Mesenchymal stem cell (in vitro differentiated cells and primary cell): ENCODE data around the gene TRAF3.

ENCODE experiments used
- DNase-seq: peaks from one replicate; pipeline ENCODE4 v3.0.0-alpha.2; 2013
- H2AFZ ChIP-seq: one replicate; pipeline ENCODE4 v1.6.1; 2013; ENCODE audit warnings: low read depth, mild to moderate bottlenecking, control low read depth, inconsistent platforms, low read length, moderate library complexity
- H2AK5ac ChIP-seq: 2 replicates; pipeline ENCODE4 v1.6.1; 2013; ENCODE audit warnings: low read length, moderate library complexity, mild to moderate bottlenecking, inconsistent platforms; ENCODE audit not compliant: severe bottlenecking
- H2BK120ac ChIP-seq: one replicate; pipeline ENCODE4 v1.6.1; 2013; ENCODE audit warnings: low read depth, mild to moderate bottlenecking, inconsistent platforms, low read length, moderate library complexity
- H2BK12ac ChIP-seq, 2 experiments: one replicate each; pipeline ENCODE4 v1.6.1; 2013; ENCODE audit warnings: inconsistent platforms in 2 of 2, low read length in 2 of 2, mild to moderate bottlenecking in 2 of 2, moderate library complexity in 2 of 2, control low read depth in 1 of 2
- H2BK15ac ChIP-seq: one replicate; pipeline ENCODE4 v1.6.1; 2013; ENCODE audit warnings: mild to moderate bottlenecking, low read depth, inconsistent platforms; ENCODE audit not compliant: poor library complexity, severe bottlenecking
- H2BK5ac ChIP-seq: 2 replicates; pipeline ENCODE4 v1.6.1; 2013; ENCODE audit warnings: low read depth, mild to moderate bottlenecking, low read length, control low read depth, inconsistent platforms; ENCODE audit not compliant: poor library complexity, severe bottlenecking
- H3K14ac ChIP-seq, 2 experiments: one replicate each; pipeline ENCODE4 v1.6.1; 2013; ENCODE audit warnings: inconsistent platforms in 2 of 2, low read length in 2 of 2, control low read depth in 1 of 2, mild to moderate bottlenecking in 1 of 2, moderate library complexity in 1 of 2
- H3K18ac ChIP-seq, 2 experiments: one replicate each; pipeline ENCODE4 v1.6.1; 2013; ENCODE audit warnings: inconsistent platforms in 2 of 2, low read length in 2 of 2, control low read depth in 1 of 2, low read depth in 1 of 2, mild to moderate bottlenecking in 1 of 2
- H3K23ac ChIP-seq, 2 experiments: one replicate each; pipeline ENCODE4 v1.6.1; 2013; ENCODE audit warnings: inconsistent platforms in 2 of 2, low read length in 2 of 2, mild to moderate bottlenecking in 2 of 2, moderate library complexity in 2 of 2, control low read depth in 1 of 2
- H3K27ac ChIP-seq: 2 replicates; pipeline ENCODE4 v1.5.1; 2013; ENCODE audit warnings: mild to moderate bottlenecking, moderate library complexity, low read length, control low read depth, inconsistent platforms; ENCODE audit not compliant: poor library complexity, severe bottlenecking
- H3K27me3 ChIP-seq, 2 experiments: 2 replicates each; pipeline versions ENCODE4 v1.6.1 to v1.7.0; 2013; ENCODE audit warnings: low read length in 2 of 2, mild to moderate bottlenecking in 2 of 2, moderate library complexity in 2 of 2, control low read depth in 1 of 2, inconsistent platforms in 1 of 2; ENCODE audit not compliant: control insufficient read depth in 1 of 2, insufficient read depth in 1 of 2
- H3K36me3 ChIP-seq, 2 experiments: 2 replicates each; pipeline versions ENCODE4 v1.6.1 to v1.7.0; 2013; ENCODE audit warnings: low read length in 2 of 2, control low read depth in 1 of 2, inconsistent platforms in 1 of 2, low read depth in 1 of 2, mild to moderate bottlenecking in 1 of 2; ENCODE audit not compliant: insufficient read depth in 2 of 2, control insufficient read depth in 1 of 2
- H3K4ac ChIP-seq, 2 experiments: one replicate each; pipeline ENCODE4 v1.6.1; 2013; ENCODE audit warnings: inconsistent platforms in 2 of 2, low read length in 2 of 2, mild to moderate bottlenecking in 2 of 2, moderate library complexity in 2 of 2, control low read depth in 1 of 2, low read depth in 1 of 2
- H3K4me1 ChIP-seq: 2 replicates; pipeline ENCODE4 v1.6.1; 2013; ENCODE audit warnings: low read depth, low read length, control low read depth; ENCODE audit not compliant: control insufficient read depth, insufficient read depth
- H3K4me2 ChIP-seq: 2 replicates; pipeline ENCODE4 v1.6.1; 2013; ENCODE audit warnings: low read length, mild to moderate bottlenecking, inconsistent platforms; ENCODE audit not compliant: poor library complexity, severe bottlenecking
- H3K4me3 ChIP-seq, 2 experiments: 2 replicates each; pipeline versions ENCODE4 v1.5.1 to v1.7.0; 2013; ENCODE audit warnings: low read length in 2 of 2, mild to moderate bottlenecking in 2 of 2, control low read depth in 1 of 2, low read depth in 1 of 2; ENCODE audit not compliant: insufficient read depth in 1 of 2
- H3K79me1 ChIP-seq: replicated peaks from 2 replicates; pipeline ENCODE4 v1.6.1; 2013; ENCODE audit warnings: mild to moderate bottlenecking, control low read depth, low read length, inconsistent platforms; ENCODE audit not compliant: poor library complexity, severe bottlenecking
- H3K9ac ChIP-seq: 2 replicates; pipeline ENCODE4 v1.7.0; 2013; ENCODE audit warnings: mild to moderate bottlenecking, low read length, moderate library complexity
- H3K9me3 ChIP-seq: 2 replicates; pipeline ENCODE4 v1.7.0; 2013; ENCODE audit warnings: mild to moderate bottlenecking, low read length; ENCODE audit not compliant: control insufficient read depth
- H4K8ac ChIP-seq: one replicate; pipeline ENCODE4 v1.6.1; 2013; ENCODE audit warnings: inconsistent platforms, mild to moderate bottlenecking, low read length, moderate library complexity
- H4K91ac ChIP-seq: one replicate; pipeline ENCODE4 v1.6.1; 2013; ENCODE audit warnings: mild to moderate bottlenecking, low read length, inconsistent platforms
- WGBS: methylation state at CpG from one replicate; pipeline ENCODE4 v1.1.7; 2013; ENCODE audit warnings: mixed read lengths; 5-methylcytosine and 5-hydroxymethylcytosine counted together

Gene TRAF3

DNA sequence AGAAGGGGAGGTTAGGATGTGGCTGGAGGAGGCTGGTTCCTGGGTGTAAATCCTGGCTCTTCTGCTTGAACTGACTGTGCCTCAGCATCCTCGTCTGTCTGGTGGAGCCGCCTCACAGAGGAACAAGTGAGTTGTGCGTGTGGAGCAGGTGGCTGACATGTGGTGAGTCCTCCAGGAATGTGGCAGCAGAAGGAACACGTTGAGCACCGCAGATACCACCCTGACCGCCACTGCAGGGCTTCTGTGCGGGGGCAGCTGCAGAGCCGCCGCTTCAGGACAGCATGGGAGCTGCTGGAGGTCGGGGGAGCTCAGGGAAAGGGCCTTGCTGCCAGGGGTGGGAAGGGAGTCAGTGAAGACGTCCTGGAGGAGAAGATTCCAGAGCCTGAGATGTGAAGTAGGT is 48.9 kb downstream of the TRAF3 start:
- Histone ChIP-seq H3K9ac (no peak overlapping the region), H4K91ac (no peak overlapping the region), H3K79me1 (peaks cover 47% of the 10 kb centered on the region), H2AK5ac (no peak overlapping the region), H3K27ac (no peak overlapping the region), H4K8ac (no peak overlapping the region), H3K27me3 (no peaks in the 10 kb centered on the region), H3K23ac (no peak overlapping the region), H2BK12ac (no peak overlapping the region), H2AFZ (no peak overlapping the region), H3K4me2 (no peak overlapping the region), H3K36me3 (peaks cover 4 to 16% of the 10 kb centered on the region in 2 experiments), H3K9me3 (no peaks in the 10 kb centered on the region), H2BK5ac (no peak overlapping the region), H3K4me1 (peaks cover 9% of the 10 kb centered on the region), H3K4ac (no peak overlapping the region), H2BK120ac (no peak overlapping the region), H3K4me3 (no peak overlapping the region), H2BK15ac (no peak overlapping the region), H3K14ac (no peak overlapping the region), H3K18ac (no peak overlapping the region)
- DNase-seq = no peak
- 90% methylated on average over 11 of the region's 11 CpGs for WGBS

GRCh38 chr14:102826751-102827675 is 49.8 kb downstream of the TRAF3 start:
- Histone ChIP-seq H2BK15ac (no peak overlapping the region), H4K91ac (peak overlapping the region; percentile 67), H3K36me3 (peaks cover 8 to 19% of the 10 kb centered on the region in 2 experiments), H3K23ac (no peak overlapping the region), H3K79me1 (peaks cover 51% of the 10 kb centered on the region), H3K14ac (no peak overlapping the region), H3K4me3 (no peak overlapping the region), H3K9ac (no peak overlapping the region), H2BK5ac (no peak overlapping the region), H2BK12ac (no peak overlapping the region), H3K4me1 (peaks cover 9% of the 10 kb centered on the region), H3K4ac (no peak overlapping the region), H2AK5ac (no peak overlapping the region), H2BK120ac (no peak overlapping the region), H4K8ac (no peak overlapping the region), H3K18ac (no peak overlapping the region), H3K27ac (no peak overlapping the region), H3K9me3 (no peaks in the 10 kb centered on the region), H3K4me2 (no peak overlapping the region), H2AFZ (no peak overlapping the region), H3K27me3 (no peaks in the 10 kb centered on the region)
- WGBS = 97% methylated on average over 23 of the region's 25 CpGs
- DNase-seq = no peak

- Histone ChIP-seq H3K27ac (no peak overlapping the region), H4K91ac (no peak overlapping the region), H2AK5ac (no peak overlapping the region), H3K4me1 (peaks cover 9% of the 10 kb centered on the region), H3K14ac (no peak overlapping the region), H3K23ac (no peak overlapping the region), H3K27me3 (no peaks in the 10 kb centered on the region), H3K4ac (peak overlapping the region in 1 of 2 experiments; percentile 61), H3K9ac (no peak overlapping the region), H3K9me3 (no peaks in the 10 kb centered on the region), H3K4me2 (no peak overlapping the region), H3K4me3 (no peak overlapping the region), H2BK15ac (no peak overlapping the region), H2BK5ac (no peak overlapping the region), H3K79me1 (peaks cover 51% of the 10 kb centered on the region), H2BK12ac (no peak overlapping the region), H2BK120ac (no peak overlapping the region), H3K18ac (no peak overlapping the region), H3K36me3 (peaks cover 8 to 19% of the 10 kb centered on the region in 2 experiments), H2AFZ (no peak overlapping the region), H4K8ac (peak overlapping the region; percentile 9)
- 97% methylated on average over 13 of the region's 13 CpGs for WGBS
- no peak for DNase-seq
These were observed 50.5 kb downstream of the TRAF3 start for GRCh38 chr14:102827716-102828115.

GRCh38 chr14:102828151-102828550 is 50.9 kb downstream of the TRAF3 start:
- H3K4me3 ChIP-seq = no peak overlapping the region
- no peak overlapping the region for H3K9ac ChIP-seq
- peak overlapping the region; percentile 1 to 32 for H2BK12ac ChIP-seq
- H3K27me3 ChIP-seq = no peaks in the 10 kb centered on the region
- H3K79me1 ChIP-seq = peaks cover 49% of the 10 kb centered on the region
- no peak overlapping the region for H3K4me2 ChIP-seq
- H3K9me3 ChIP-seq = no peaks in the 10 kb centered on the region
- H3K27ac ChIP-seq = no peak overlapping the region
- no peak overlapping the region for H2AFZ ChIP-seq
- H3K4ac ChIP-seq = no peak overlapping the region
- no peak overlapping the region for H2AK5ac ChIP-seq
- no peak overlapping the region for H4K91ac ChIP-seq
- WGBS = 78% methylated on average over 10 of the region's 11 CpGs
- peaks cover 8 to 22% of the 10 kb centered on the region in 2 experiments for H3K36me3 ChIP-seq
- H2BK120ac ChIP-seq = no peak overlapping the region
- no peak overlapping the region for H3K14ac ChIP-seq
- DNase-seq = no peak
- no peak overlapping the region for H4K8ac ChIP-seq
- H2BK15ac ChIP-seq = peak overlapping the region; percentile 70
- H2BK5ac ChIP-seq = no peak overlapping the region
- no peak overlapping the region for H3K18ac ChIP-seq
- peaks cover 9% of the 10 kb centered on the region for H3K4me1 ChIP-seq
- no peak overlapping the region for H3K23ac ChIP-seq
